NCI-H2081 treated with DMSO at 0.1 percent for 48 hours (cell line): Measurements from ENCODE around the gene PNPLA2.

Source experiments
- DNase-seq: peaks from one replicate; lab custom pipeline; 2025; lab: John Stamatoyannopoulos, UW

PNPLA2 gene

DNA sequence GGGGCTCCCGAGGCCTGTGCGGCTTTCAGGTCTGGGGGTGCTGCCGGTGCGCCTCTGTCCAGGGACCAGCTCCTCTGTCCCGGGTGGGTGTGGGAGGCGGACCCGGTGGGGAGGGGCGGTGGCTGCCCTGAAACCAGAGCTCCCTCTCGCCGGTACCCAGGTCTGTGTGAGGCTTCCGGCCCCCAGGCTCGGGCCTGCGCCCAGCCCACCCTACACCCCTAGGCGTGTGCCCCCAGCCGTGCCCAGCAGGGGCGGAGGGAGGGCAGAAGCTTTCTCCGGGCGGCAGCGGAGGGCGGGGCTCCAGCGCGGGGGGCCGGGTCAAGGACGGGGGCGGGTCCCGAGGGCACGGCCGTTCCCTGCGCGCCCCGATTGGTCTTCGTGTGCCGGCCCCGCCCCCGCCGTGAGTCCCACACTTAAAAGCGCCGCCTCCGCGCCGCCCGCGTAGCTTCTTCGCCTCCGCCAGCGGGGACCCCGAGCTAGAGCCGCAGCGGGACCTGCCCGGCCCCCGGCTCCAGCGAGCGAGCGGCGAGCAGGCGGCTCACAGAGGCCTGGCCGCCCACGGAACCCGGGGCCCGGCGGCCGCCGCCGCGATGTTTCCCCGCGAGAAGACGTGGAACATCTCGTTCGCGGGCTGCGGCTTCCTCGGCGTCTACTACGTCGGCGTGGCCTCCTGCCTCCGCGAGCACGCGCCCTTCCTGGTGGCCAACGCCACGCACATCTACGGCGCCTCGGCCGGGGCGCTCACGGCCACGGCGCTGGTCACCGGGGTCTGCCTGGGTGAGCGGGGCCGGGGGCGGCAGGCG, 616 bp downstream of the PNPLA2 start:
- DNase-seq: no peak

DNA sequence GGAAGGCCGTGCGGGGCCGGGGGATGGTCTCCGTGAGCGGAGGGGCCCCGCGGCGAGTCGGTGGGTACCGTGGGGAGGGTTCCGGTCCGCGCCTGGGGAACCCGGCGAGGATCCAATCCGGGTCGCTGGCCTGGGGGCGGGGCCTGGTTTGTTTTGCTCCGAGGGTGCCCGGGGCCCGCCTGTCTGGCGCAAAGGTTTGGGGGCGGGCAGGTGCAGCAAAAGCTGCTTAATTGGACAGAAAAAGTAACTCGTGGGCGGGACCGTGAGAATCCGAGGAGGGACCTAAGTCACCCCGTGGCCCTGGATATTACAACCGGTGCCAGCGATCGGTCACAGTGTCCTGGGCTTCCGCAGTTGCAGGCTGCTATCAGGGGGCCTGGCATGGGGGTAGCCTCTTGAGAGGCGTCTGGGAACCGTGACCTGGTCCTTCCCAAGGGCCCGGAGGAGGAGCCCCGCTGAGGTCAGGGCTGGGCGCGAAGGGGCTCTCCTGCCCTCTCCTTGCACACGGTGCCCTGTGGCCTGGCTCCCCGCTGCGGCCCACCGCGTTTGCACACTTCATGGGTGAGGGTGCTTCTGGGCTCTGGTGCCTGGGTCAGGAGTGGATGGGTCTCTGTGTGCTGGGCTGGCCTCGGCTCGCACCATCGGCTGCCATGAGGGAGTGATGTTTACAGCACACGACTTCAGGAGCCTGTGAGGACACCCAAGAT, 1.4 kb downstream of the PNPLA2 start:
- no peak for DNase-seq

DNA sequence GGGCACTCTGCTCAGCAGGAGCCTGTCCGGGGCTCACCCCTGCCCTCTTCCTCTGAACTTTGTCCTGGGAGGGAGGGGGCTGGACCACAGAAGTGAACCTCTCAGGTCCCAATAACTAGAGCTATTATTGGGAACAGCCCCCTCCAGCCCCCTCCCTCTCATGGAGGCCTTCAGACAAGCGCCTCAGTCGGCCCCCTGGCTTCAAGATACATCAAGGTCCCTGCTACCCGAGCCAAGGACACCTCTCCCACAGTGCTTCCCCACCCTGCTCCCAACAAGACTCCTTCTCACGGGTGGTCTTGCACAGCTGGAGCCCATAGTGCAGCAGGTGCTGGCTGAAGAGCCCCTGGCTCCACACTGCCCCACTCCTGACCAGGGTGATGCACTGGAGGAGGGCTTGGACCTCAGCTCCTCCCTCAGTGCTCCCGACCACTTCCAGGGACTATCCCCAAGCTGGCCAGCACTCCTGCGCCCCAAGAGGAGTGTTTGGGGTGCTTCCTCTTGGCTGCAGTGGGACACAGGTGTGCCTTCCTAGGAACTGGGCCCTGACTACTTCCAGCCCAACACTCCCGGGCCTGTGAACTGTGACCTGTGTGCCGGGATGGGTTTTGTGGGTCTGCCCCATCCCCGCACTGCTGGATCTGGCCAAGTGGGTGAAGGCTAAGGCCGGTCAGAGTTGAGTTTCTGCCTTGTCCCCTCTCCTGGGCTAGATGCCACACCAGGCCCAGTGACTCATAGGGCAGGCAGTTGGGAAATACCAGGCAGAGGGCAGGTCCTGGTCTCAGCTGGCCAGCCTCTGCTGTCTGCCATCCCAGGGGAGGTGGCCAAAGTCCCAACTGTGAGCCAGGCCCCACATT, 2.2 kb downstream of the PNPLA2 start:
- no peak for DNase-seq

DNA sequence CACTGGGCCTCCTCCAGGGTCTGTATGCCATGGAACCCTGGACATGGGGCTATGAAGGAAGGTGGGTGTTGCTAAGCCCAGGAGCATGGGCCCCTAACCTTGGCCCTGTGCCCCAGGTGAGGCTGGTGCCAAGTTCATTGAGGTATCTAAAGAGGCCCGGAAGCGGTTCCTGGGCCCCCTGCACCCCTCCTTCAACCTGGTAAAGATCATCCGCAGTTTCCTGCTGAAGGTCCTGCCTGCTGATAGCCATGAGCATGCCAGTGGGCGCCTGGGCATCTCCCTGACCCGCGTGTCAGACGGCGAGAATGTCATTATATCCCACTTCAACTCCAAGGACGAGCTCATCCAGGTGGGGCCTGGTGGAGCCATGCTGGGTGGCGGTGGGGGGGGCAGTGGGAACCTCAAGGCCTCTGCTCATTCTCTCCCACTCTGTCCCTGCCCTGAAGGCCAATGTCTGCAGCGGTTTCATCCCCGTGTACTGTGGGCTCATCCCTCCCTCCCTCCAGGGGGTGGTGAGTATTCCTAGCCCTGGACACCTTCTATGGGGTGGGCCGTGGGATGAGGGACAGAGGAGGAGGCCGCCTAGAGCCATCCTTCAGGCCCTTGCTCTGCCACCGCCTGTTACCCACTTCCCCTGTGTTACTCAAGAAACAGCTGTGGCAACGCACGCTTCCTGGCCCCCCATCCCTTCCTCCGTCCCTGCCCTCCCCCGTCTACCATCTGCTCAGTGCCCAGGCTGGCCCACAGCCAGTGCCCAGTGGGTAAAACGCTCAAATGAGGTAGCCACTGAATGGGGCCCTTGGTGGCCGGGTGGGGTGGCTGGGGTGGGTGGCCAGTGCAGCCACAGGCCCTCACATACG, 3.0 kb downstream of the PNPLA2 start:
- DNase-seq: no peak

DNA sequence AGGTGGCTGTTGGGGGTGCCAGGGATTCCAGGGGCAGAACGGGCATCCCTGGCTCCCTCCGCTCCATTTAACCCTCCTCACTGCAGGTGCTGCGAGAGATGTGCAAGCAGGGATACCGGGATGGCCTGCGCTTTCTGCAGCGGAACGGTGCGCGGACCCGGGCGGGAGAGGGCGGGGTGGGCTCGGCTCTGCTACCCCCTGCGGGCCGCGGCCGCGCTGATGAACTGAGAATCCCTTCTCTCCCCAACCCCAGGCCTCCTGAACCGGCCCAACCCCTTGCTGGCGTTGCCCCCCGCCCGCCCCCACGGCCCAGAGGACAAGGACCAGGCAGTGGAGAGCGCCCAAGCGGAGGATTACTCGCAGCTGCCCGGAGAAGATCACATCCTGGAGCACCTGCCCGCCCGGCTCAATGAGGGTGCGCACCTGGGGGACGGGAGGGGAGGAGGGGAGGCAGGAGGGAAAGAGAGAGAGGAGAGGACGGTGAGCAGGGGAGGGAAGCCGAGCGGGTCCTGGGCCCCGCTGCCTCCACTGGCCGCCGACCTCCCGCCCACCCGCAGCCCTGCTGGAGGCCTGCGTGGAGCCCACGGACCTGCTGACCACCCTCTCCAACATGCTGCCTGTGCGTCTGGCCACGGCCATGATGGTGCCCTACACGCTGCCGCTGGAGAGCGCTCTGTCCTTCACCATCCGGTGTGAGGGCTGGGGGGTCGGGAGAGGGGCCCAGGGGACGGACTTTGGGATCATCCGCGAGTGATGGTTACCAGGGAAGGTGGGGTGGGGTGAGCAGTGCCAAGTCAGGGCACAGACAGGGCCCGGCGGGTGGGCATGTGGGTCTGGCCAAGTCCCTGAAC, 5.0 kb downstream of the PNPLA2 start:
- no peak for DNase-seq

DNA sequence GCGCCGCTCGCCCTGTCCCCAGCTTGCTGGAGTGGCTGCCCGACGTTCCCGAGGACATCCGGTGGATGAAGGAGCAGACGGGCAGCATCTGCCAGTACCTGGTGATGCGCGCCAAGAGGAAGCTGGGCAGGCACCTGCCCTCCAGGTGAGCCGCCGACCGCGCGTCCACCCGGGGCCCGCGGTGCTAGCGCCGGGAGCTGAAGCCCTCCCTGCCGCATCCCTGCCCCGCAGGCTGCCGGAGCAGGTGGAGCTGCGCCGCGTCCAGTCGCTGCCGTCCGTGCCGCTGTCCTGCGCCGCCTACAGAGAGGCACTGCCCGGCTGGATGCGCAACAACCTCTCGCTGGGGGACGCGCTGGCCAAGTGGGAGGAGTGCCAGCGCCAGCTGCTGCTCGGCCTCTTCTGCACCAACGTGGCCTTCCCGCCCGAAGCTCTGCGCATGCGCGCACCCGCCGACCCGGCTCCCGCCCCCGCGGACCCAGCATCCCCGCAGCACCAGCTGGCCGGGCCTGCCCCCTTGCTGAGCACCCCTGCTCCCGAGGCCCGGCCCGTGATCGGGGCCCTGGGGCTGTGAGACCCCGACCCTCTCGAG, 5.7 kb downstream of the PNPLA2 start:
- DNase-seq: no peak

DNA sequence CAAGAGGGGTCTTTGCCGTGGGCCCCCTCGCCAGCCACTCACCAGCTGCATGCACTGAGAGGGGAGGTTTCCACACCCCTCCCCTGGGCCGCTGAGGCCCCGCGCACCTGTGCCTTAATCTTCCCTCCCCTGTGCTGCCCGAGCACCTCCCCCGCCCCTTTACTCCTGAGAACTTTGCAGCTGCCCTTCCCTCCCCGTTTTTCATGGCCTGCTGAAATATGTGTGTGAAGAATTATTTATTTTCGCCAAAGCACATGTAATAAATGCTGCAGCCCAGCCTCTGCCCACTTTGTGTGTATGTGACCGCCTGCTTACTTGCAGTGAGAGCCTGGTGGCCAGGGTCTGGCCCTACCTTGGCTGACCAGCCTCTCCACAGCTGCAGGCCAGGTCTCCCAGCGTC, 6.2 kb downstream of the PNPLA2 start:
- DNase-seq: no peak

DNA sequence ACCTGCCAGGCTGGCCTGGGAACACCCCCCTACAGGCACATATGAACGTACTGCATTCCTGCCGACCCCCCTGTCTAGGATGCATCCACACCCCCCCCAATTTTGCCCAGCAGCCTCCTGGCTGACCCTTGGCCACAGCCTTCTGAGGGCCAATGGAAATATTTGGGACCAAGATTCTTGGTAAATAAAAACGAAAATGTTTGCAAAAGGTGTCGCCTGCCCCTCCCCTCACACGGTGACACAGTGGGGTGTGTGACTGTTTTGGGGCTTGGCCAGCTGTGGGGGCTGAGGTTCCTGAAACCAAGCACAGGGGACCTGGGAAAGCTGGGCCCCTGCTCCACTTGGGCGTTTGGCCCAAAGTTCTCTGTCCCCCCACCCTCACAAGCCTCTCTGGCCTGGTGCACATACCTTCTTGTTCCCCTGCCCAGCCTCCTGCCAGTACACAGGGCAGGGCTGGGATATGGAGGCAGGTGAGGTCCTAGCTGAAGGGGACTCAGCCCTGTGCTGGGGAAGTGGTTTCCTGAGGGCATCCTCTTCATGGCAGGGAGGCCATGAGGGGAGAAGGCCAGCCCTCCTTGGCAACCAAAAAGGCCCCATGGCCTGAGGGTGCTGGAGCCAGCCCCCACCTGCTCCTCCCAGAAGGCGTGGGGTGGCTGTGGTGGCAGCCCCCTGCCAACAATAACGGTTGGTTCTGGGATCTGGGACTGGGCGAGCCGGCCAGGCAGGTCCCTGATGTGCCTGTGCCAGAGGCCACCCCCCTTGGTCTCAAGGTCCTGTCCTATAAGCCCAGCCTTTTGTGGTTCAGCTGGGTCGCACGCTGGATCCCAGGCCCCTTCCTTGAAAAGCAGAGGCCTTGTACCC, 6.9 kb downstream of the PNPLA2 start:
- DNase-seq: no peak

DNA sequence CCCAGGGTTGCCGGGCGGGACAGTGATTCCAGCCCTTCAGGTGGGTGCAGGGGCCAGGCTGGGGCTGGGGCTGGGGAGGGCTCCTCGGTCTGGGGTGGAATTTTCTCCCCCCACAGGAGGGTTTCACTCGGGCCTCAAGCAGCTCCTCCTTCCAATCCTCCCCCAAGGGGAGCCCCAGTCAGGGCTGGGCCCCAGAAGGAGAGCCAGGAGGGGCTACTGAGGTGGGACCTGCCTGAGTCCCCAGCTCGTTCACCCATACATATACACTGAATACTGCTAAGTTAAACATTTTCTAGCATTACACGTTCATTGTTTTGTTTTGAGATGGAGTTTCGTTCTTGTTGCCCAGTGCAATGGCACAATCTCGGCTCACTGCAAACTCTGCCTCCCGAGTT, 7.5 kb downstream of the PNPLA2 start:
- no peak for DNase-seq

DNA sequence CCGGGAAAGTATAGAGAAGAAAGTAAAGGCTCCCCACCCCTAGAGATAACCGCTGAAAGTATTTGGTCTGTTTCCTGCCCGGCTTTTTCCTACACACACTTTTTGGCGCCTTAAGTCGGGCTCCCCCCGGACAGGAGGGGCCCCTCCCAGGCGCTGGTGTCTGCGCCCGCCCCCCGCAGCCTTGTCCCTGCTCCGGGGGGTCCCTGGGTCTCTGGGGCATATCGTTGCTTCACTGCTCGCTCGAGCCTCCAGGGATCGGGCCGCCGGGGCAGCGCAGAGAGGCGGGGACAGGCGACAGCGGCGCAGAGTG, 8.1 kb downstream of the PNPLA2 start:
- DNase-seq: no peak

DNA sequence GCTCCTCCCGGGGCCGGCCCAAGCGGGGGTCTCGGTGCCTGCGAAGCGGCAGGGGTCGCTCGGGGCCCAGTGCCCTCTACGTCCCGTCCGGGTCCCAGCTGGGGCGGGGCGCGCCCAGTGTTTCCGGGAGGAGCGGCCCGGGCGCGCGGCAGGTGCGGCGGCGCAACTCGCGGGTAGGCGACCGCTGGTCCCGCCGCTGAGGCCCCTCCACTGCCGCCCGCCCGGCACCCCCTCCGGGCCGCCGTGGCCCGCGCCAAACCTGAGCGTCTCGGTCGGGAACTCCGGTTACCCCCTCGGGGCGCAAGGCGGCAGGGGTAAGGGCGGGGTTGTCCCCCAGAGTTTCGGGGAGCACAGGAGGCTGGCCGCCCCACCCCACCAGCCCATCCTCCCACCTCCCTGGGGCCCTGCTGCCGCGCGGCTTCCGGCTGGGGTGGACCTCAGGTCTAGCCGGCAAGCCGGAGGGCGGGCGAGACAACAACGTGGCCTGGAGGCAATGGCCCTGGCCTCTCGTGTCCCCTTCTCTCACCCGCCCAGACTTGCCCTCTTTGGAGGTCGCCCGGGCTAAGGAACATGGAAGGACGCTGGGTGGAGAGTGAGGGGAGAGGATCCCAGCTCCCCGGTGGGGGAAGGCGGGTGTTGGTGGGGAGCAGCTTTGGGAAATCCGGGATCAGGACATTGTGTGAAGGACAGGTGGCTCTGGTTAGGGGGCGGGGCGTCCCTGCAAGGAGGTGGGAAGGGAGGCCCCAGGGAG, 8.6 kb downstream of the PNPLA2 start:
- no peak for DNase-seq

DNA sequence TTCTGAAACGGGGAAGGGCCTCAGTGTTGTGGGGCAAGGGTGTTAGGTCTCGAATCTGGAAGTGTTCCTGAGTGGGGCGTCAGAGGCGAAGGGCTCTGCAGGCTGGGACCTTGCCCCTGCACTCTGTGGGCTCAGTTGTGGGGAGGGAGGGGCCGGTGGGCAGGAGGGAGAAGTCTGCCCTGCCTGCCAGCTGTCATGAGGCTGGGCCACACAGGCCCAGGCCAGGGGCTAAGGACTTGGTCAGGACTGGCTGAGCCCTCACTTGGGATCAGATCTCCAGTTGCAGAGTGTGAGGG, 9.1 kb downstream of the PNPLA2 start, which contains the start of gene CRACR2B:
Gene CRACR2B, plus strand, starts transcription at position 23 of the 296 bp plus-strand sequence. CDS start 689 bp downstream, outside the sequence.
- no peak for DNase-seq

DNA sequence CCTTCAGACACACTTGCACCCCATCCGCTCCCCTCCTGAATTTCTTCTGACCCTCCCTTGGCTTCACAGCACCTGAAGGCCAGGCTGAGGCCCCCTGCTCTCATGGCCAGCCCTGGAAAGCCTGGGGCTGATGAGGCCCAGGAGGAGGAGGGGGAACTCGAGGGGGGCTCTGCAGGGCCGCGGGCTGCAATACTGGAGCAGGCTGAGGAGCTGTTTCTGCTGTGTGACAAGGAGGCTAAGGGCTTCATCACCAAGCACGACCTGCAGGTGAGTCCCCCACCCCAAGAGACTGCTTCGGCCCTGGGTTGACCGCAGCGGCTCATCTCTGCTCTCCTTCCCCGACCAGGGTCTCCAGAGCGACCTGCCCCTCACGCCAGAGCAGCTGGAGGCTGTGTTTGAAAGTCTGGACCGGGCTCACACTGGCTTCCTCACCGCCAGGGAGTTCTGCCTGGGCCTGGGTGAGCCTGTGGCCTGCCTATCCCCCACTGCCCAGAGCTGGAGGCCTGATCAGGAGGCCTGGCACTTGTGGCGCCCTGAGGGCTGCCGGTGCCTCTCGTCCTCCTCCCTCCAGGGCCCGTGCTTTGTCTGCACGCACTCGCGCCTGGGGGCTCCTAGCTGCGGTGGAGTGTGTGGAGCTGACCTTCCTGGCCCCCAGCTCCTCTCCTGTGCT, 9.9 kb downstream of the PNPLA2 start:
- DNase-seq: no peak

DNA sequence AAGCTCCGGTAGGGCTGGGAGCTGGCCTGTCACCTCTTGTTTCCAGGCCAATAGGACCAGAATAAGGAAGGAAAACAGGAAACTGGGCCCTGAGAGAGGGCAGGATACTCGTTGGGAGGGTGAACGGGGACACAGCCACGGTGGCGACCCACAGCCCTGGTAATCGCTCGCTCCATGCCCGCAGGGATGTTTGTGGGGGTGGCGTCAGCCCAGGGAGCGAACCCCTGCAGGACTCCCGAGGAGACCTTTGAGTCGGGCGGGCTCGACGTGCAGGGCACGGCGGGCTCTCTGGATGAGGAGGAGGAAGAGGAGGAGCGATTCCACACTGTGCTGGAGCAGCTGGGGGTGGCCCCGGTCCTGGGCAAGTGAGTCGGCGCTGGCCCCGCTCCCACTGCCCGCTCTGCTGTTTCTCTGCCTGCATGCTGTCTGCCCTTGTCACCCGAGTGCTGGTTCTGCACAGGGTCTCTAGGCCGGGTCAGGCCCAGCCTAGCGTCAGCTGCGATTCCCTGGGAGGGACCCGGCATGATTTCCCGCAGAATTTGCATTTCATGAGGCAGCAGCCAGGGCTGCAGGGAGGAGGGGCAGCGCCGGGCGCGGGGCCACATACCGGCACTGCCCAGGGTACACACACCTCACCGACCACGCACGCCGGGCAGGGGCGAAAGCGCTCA, 10.6 kb downstream of the PNPLA2 start:
- no peak for DNase-seq

DNA sequence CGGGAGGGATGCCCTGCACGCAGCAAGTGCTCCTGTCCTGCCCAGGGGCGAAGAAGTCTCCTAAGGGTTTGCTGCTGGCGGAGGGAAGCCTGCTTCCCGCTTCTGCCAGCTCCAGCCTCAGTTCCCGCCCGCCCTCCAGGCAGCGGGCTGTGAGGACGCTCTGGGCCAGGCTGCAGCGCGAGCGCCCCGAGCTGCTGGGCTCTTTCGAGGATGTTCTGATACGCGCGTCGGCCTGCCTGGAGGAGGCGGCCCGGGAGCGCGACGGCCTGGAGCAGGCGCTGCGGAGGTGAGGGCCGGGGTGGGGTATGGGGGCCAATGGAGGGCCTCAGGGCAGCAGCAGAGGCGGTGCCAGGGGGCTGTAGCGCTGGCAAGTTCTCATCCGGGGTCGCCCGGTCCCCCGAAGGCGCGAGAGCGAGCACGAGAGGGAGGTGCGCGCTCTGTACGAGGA, 11.2 kb downstream of the PNPLA2 start:
- no peak for DNase-seq

DNA sequence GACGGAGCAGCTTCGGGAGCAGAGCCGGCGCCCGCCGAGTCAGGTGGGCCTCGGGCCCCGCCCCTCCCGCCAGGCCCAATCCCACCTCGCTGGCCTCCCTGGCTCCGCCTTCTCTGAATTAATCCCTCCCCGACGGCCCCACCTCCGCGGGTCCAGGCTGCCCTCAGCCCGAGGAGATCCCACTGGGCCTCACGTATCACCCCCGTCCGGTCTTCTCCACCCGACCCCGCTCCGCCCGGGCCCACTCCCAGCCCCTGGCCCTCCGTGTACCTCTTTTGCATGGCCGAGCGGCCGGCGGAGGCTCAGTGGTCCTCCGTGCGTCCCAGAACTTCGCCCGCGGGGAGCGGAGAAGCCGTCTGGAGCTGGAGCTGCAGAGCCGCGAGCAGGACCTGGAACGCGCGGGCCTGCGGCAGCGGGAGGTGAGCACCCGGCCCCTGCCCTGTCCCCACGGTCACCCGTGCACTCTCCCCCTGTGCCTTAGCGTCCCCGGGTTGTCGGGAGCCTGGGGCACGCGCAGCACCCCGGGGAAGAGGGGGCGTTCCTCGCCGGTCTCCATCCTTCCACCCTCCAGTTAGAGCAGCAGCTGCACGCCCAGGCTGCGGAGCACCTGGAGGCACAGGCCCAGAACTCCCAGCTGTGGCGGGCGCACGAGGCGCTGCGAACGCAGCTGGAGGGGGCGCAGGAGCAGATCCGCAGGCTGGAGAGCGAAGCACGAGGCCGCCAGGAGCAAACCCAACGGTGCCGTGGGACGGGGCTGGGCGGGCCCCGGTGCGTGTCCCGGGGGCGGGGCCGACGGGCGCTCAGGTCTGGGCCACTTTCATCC, 11.8 kb downstream of the PNPLA2 start:
- DNase-seq: no peak
